ENCODE data around the gene TPBGL.
A peak's percentile ranks its signal among the peaks of the same experiment; 100 is the strongest.

Gene TPBGL

DNA sequence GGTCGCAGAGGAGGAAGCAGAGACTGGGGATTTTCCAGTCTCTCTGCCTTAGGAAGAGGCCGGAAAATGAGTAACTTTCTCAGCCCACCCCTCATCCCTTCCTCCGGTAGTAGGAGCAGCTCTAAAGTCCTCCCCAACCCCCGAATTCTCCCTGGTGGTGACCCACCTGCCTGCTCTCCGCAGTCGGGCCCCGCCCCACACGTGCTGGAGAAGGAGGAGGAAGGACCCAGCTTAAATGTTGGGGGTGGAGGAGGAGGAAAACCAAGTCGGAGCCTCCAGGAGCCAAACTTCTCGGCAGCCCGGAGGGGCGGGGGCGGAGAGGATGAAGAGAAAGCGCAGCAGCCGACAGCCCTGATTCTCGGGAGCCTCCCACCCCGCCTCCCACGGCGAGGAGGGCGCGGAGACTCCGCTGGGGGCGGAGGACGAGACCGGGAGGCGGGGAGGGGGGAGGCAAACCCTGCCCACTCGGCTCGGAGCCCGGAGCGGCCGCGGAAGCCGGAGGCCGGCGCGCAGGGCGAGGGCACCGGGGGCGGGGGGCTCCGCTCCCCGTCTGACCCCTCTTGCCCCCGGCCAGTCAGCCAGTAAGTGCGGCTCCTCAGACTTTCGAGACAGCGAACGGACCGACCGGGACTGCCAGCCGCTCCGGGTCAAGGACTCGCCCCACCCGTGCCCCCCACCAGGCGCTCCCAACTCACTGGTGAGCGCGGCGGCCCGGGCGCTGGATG is at the start of gene TPBGL:
Gene TPBGL (plus strand): TSS at position 464 of the 725 bp plus-strand sequence. CDS start 276 bp downstream, outside the sequence.
- DNase-seq, result peak; percentile 63

- no peak for DNase-seq
These were observed 49.2 kb upstream of the TPBGL start for GRCh38 chr11:75191330-75191717.

- no peak for DNase-seq
These were observed 47.3 kb upstream of the TPBGL start for GRCh38 chr11:75193271-75193670.

DNA sequence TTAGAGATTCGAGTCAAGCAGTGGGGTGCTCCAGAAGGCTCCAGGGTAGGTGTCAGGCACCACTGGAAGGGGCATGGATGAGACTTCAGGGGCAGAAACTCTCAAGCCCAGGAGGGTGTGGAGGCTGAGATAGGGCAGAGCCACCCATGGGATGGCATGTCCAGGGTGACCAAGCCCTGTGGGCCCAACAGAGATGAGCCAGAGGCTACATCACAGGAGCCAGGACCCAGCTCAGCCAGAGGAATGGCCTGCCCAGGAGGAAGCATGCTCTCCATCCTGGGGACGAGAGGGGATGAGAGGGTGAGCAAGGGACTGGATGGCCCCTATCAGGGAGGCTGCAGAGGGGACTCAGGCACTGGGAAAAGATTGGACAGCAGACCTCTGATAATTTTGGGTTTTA is 46.9 kb upstream of the TPBGL start:
- no peak for DNase-seq

DNA sequence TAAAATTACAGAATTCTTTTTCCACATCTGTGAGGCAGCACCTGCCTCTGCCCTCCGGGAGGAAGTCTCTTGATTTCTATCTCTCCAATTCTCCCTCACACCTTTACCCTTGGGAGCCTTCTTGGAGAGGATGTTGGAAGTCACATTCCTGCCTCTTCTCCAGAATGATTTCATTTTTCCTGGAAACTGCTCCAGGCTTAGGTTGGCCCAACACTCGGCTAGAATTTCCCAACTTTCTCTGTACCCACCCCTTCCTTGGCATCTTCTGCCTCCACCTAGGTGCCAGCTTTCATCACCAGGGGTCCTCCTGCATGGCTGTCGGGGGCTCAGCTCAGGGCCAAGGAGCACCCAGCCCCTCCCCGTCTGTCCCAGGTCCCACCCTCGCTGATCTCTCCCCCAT is 46.4 kb upstream of the TPBGL start:
- DNase-seq, result no peak

DNA sequence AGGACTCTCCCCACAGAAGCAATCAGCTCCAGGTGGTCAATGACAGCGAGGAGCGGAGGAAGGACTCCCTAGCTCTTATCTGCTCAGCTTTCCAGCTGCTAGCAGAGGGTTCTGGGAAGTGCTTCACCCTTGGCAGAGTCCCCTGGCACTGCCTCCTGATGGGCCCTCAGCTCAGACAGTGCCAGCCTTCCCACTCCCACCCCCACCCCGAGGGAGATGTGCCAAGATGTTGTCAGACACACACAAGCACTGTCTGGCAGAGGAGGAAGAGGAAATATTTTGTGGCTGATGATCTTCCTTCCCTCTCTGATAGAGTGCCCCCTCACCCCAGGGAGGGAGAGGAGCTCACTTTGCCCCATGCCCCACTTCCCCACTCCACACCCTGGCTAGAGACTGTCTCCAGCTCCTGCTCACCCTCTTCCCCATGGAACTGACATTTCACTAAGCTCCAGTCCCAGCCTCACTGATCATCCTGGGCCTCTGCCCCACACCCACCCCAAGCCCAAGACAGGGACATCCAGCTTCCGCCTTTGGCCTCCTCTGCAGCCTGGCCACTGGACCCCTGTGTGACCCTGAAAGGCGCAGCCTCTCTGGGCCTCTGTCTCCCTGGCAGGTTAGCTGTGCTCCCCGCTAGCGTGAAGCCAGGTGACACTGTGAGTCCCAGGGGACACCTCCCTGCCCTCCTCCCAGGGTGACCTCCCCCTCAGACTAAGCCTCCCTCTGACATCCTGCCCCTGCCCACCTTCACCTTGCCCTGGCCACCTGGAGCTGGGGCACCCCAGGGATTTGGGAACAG is 45.2 kb upstream of the TPBGL start:
- no peak for DNase-seq

DNA sequence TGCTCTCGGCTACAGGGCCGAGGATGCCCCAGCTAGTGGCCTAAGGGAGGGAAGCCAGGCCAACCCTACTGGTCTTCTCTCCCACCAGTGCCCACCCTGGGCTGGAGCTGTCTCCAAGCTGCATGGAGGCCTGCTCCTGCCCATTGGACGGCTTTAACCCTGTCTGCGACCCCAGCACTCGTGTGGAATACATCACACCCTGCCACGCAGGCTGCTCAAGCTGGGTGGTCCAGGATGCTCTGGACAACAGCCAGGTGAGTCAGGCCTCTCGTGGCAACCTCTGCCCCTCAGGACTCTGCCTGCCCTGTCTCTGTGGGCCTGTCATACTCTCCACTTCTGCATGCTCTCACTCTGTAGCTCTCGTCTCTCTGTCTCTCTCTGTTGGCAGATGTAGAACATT is 44.1 kb upstream of the TPBGL start:
- no peak for DNase-seq

DNA sequence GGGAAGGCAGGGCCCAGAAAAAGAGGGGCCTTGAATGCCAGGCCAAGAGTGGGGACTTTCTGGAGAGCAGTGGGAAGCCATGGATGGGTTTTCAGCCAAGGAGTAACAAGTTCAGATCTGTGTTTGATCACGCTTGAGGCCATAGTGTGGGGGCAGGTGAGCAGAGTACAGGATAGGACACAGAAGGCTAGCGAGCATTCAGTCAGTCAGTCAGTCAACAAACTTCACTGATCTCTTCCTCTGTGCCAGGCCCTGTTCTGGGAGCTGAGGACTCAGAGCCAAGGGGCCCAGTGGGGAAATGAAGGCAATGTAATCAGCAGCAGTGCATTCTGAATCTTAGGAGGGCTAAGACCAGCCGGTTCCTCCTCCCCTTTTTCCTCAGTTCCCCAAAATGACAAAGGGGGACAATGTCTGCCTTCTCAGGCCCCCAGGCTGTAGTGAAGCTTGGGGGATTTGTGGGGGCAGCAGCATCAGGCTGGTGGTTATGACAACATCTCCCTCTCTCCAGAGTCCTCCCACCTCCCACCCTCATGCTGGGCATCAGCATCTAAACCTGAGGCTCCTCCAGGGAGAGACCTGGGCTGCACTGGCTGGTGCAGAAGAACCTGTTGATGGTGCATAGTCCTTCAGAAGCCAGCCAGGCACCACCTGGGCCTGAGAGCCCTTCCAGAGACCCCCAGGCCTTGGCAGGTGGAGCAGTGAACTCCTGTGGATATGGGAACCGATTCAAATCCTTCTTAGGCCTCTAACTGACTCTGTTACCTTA is 42.9 kb upstream of the TPBGL start:
- no peak for DNase-seq

- no peak for DNase-seq
These were observed 42.1 kb upstream of the TPBGL start for GRCh38 chr11:75198278-75198973.

- no peak for DNase-seq
These were observed 41.1 kb upstream of the TPBGL start for GRCh38 chr11:75199412-75199955.

- no peak for DNase-seq
These were observed 40.5 kb upstream of the TPBGL start for GRCh38 chr11:75200051-75200450.

- no peak for DNase-seq
These were observed 40.0 kb upstream of the TPBGL start for GRCh38 chr11:75200531-75200930.

DNA sequence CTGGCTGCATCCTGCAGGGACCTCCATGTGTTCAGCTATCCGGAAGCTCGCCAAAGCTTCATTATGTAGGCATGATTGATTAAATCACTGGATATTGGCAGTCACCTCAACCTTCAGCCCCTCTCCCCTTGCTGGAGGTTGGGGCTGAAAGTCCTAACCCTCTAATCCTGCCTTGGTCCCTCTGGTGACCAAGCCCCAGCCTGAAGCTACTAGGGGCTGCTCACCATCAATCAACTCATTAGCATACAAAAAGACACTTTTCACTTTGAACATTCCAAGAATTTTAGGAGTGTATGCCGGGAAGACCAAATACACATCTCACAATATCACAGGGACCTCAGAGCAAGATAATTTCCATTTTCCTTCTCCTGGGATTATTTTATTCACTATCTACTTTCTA is 38.8 kb upstream of the TPBGL start:
- DNase-seq, result no peak

GRCh38 chr11:75202195-75202594 is 38.4 kb upstream of the TPBGL start:
- no peak for DNase-seq

GRCh38 chr11:75203138-75203537 is 37.4 kb upstream of the TPBGL start:
- no peak for DNase-seq

- no peak for DNase-seq
These were observed 36.9 kb upstream of the TPBGL start for GRCh38 chr11:75203641-75204011.

DNA sequence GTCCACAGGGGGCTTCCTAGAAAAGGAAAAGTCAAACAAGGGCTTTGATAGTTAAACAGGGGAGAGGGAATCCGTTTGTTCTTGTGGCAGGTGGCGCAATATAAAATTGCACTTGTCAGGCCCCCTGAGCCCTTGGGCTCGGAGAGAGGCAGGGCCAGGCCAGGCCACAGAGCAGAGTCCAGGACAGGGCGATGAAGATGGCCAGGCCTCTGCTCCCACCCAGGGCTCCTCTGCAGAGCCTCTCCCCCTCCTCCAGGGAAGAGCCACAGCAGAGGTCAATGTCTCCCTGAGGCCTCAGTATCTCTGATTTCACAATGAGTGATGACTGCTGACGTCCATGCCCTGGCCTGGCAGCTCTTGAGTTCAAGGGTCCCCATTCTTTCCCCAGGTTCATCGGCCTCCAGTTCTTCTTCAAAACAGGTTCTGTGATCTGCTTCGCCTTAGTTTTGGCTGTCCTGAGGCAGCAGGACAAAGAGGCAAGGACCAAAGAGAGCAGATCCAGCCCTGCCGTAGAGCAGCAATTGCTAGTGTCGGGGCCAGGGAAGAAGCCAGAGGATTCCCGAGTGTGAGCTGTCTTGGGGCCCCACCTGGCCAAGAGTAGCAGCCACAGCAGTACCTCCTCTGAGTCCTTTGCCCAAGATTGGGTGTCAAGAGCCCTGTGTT is 36.4 kb upstream of the TPBGL start:
- no peak for DNase-seq

DNA sequence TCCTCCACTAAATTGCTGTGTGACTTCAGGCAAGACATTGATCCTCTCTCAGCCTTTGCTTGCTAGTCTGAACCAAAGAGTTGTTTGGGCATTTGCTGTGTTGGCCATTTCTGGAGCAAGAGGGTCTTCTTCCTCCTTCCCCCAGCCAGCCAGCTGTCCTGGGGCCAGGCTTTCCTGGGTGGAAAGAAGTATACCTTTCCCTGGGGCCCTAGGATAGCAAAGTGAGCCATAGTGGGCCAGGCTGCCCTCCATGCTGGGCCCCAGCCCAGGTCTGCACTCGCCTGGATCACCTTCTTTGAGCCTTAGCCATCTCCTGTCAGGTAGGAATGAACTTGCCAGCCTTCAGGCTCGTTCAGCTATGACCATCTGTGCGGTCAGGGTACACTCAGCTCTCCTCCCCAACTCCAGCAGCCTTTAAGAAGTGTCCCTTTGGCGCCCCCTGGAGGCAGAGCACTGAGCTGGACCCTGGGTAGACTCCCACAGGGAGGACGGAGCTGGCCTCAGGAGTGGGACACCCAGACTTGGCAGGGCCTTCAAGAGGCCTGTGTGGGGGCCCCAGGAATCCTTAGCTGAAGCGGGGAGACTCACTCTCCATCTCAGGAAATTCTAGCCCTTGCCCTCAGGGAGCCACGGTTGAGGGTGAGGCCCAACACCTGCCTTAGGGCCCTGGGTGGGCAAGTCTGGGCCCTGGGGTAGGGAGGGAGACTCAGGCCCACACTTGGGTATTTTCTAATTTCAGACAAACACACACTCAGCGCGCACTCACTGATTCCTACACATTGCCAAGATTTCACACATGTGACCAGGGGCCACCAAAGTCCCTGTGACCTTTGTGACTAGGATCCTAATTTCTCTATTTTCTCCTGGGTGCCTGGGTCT is 35.6 kb upstream of the TPBGL start:
- peak; percentile 94 for DNase-seq

DNA sequence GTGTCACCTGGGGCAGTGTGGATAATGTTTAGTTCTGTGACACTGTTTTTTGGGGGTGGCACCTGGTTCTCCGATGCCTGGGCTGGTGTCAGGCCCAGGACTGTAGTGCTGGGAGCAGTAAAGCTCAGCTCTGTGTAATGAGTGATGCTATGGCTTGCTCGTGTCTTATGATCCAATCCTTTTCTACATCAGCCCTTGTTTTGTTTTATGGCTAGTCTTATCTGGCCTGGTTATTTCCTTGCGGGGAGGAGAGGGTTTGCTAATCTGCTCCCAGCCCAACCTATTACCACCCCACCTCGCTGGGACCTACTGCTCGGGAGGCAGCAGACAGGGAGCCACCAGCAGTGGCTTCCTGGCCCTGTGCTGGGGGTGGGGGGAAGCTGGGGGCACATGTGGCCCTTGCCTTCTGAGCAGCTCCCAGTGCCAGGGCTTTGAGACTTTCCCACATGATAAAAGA is 35.0 kb upstream of the TPBGL start:
- DNase-seq, result no peak

DNA sequence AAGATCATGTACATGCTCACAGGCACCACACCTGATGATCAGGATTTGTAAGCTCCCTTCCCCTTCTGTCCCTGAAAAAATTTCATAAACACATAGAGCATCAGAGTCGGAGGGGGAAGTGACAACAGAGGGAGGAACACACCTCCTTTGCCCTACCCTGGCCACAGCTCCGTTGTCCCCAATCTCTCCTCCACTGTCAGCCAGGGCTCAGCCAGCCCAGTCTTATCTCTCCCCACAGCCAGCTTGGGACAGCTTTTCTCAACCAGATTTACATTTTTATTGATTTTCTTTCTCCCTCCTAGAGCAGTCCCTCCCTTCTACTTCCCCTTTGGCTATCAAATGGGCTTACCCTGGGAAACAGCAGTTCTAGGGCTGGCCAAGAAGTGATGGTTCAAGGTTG is 32.1 kb upstream of the TPBGL start:
- DNase-seq, result no peak

DNA sequence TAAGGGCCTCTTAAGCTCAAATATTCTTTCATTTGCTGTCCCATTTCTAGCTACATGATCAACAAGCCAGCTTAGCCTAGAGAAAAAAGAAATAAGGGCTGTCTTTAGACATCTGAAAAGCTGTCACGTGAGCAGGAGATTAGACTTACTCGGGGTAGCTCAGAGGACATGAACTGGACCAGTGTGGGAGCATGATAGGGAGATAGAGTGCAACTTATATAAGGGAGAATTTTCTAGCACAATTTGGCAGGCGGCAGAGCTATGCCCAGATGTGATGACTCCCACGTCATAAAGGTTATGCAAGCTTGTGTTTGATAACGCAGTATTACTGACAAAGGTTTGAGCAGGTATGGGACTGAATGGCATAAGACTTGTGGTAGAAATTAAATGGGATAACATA is 28.2 kb upstream of the TPBGL start:
- DNase-seq, result no peak
